H54 (cell line): ENCODE measurements around the gene CCDC157.

Source experiments
- DNase-seq: peaks from one replicate; pipeline ENCODE4 v3.0.0; 2011; ENCODE audit warnings: low spot score, mixed read lengths; ENCODE audit not compliant: insufficient read length
- FAIRE-seq: peaks from 3 replicates; lab custom pipeline; 2011; peaks lifted over from hg19 to GRCh38; lab: Jason Lieb, UNC
- POLR2A ChIP-seq: IDR thresholded peaks from 2 replicates; pipeline ENCODE4 v1.6.1; 2011; ENCODE audit warnings: low read depth, mild to moderate bottlenecking, low read length

CCDC157 gene

GRCh38 chr22:30356449-30357235 is at the start of gene CCDC157, which contains the start of gene SF3A1:
Gene CCDC157, plus strand, starts transcription at chr22:30357007. Its CDS starts 8,994 bp downstream, at chr22:30366001.
Gene SF3A1, minus strand, starts transcription at chr22:30356894. Its CDS starts 102 bp downstream, at chr22:30356792.
- DNase-seq (peak; percentile 80), FAIRE-seq (no peak)
- peak; percentile 88 for TF ChIP-seq POLR2A

GRCh38 chr22:30307041-30307574 is 49.7 kb upstream of the CCDC157 start:
- FAIRE-seq, result no peak
- no peak for DNase-seq
- TF ChIP-seq POLR2A, result no peak

DNA sequence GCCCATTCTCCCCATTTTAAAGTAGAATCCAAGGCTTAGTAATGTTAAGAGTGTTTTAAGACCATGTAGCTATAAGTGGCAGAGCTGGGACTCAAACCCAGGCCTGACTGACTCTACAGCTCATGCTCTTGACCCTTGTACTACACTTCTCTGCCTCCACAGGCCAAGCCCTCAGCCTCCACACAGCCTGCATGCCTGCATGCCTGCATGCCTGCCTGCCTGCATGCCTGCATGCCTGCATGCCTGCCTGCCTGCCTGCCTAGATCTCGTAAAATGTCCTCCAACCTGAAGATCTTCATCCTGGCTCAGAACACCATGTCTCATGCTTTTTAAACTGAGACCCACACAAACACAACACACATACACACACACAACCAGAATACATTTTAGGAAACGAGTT is 48.7 kb upstream of the CCDC157 start:
- FAIRE-seq (no peak), DNase-seq (no peak)
- TF ChIP-seq POLR2A, result no peak

DNA sequence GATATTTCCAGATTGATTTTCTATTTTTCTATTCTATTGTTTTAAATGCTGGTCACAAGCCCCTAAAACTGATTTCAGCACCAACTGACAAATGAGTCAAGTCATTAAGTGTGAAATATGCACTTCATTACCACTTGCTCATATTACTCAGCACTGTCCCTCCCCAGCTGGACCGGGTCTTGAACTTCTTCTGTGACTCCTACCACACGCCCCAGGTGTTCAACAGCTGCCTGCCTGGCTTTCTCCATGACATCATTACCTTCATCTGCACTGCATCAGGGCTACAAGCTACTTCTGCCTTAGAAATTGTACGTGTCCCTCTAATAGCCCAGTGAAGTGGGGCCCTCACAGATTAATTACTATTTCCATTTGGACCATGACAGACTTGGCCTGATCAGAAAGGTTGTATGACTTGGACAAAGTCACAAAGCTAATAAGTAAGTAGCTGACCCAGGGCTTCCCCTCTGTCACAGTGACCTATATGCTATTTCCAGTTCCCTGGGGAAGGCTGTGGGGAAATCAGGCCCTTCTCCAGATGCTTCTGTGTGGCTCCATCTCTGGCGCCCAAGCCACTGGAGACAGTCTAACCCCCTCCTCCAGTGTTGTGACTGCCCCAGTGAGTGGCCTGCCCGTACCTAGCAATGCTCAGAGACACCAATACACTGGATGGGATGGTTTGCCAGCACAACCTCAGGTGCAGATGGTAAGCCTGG is 48.1 kb upstream of the CCDC157 start:
- FAIRE-seq (no peak), DNase-seq (no peak)
- TF ChIP-seq POLR2A, result no peak

DNA sequence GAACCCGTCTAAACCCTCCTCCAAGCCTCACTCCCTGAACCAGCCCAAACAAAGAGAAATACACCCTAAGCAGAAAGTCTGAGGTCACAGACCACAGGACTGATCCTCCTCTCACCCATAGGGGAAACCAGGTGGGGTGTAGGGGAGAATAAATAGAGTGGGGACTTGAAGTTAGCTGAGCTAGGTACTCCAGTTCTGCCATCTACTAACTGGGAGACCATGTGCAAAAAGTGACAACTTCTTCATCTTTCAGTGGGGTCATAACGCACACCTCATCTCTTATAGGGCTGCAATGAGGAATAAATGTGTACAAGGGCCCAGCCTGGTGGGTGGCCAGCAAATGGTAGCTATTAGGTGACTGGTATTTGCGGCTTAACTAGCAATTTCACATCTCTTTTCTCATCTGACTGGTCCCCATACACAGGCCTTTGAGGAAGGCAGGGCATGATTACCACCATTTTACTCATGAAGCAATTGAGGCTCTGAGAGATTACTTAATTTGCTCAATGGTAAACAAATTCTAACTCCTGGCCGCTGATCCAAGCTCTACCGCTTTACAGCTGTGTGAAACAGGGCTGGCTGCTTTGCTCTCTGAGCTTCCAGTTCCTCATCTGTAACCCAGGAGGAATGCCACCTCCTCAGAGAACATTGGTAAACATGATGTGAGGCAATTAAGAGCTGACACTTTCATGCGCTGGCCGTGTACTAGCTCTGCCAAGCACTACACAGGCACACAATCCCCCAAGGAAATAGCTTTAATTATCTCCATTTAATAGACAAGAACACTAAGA is 46.7 kb upstream of the CCDC157 start:
- FAIRE-seq (no peak), DNase-seq (no peak)
- no peak for TF ChIP-seq POLR2A

GRCh38 chr22:30310881-30311771 is 45.7 kb upstream of the CCDC157 start:
- FAIRE-seq (no peak), DNase-seq (no peak)
- TF ChIP-seq POLR2A, result no peak

GRCh38 chr22:30312053-30312452 is 44.8 kb upstream of the CCDC157 start:
- FAIRE-seq (peak; percentile 36), DNase-seq (peak; percentile 65)
- TF ChIP-seq POLR2A, result no peak

- FAIRE-seq, result no peak
- no peak for TF ChIP-seq POLR2A
- no peak for DNase-seq
These were observed 43.1 kb upstream of the CCDC157 start for GRCh38 chr22:30313527-30314363.

DNA sequence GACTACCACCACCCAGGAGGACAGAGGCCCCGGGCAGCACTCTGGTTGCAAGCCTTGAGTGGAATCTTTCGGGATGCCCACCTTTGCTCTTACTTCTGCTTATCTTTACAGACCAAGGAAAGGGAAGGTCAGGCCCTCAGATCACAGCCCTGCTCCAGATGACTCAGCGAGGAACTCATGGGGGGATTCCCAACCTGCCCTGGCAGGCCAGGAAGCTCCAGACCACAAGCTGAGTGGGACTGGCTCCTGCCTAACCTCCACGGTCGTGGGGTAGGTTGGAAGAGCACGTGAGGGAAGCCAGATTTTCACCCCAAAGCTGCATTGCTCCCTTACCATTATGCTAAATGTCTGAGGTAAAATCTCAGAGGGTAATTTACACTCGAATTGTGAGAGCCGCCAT is 41.9 kb upstream of the CCDC157 start:
- FAIRE-seq, result no peak

GRCh38 chr22:30315962-30316576 is 40.7 kb upstream of the CCDC157 start:
- TF ChIP-seq POLR2A, result no peak
- no peak for FAIRE-seq

More for the DNA sequence above, 41.9 kb upstream of the CCDC157 start:
- TF ChIP-seq POLR2A, result no peak
- no peak for DNase-seq

DNA sequence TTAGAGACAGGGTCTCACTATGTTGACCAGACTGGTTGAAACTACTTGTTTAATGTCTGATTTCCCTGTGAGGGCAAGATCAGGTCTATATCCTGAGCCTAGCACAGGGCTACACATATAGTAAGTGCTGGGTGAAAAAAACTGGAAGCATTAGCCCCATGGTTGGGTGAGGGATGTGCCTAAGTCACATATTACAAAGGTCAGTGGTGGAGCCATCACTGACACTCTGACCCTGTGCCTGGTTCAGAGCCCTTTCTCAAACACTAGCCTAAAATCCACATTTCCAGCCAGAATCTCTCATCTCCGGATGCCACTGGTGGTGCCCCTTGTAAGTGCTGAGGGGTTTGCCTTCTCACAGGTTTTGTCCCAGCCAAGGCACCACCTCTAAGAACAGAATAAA is 39.0 kb upstream of the CCDC157 start:
- DNase-seq, result no peak
- TF ChIP-seq POLR2A, result no peak
- FAIRE-seq, result no peak

More at GRCh38 chr22:30315962-30316576, 40.7 kb upstream of the CCDC157 start:
- DNase-seq, result no peak

DNA sequence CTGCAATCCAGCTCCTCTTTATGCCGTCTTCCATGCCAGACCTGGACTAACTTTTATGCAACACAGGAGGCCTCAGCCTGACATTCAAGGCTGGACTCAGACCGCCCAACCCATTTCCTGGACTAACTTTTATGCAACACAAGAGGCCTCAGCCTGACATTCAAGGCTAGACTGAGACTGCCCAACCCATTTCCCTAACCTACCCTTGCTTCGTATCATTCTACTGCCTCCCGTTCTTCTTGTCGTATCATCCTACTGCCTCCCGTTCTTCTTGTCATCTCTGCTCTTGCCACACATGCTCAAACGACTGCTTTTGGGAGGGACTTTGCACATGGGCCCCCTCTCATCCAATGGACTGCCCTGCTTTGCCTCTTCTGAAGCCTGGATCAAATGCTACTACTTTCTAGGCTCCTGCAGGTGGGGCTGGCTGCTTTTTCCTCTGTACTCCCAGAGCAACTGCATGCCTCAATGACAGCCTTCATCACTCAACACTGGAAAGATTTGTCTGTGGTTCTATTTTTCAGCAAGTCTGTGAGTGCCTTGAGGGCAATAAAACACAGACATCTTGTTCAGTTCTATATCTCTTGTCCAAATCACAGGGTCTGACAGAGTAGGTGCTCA is 37.9 kb upstream of the CCDC157 start:
- FAIRE-seq (no peak), DNase-seq (no peak)
- TF ChIP-seq POLR2A, result no peak
